Mucosa of rectum (tissue), 2 donors: ENCODE results near the gene ERBB2.

Experiments used
- H3K27ac ChIP-seq, 2 donors: one replicate each; pipeline ENCODE4 v1.7.0; 2013; ENCODE audit warnings: inconsistent platforms in 2 of 2, low read depth in 2 of 2, low read length in 2 of 2
- H3K27me3 ChIP-seq, 2 donors: one replicate each; pipeline ENCODE4 v1.7.0; 2013; ENCODE audit warnings: low read length in 2 of 2; ENCODE audit not compliant: control insufficient read depth in 2 of 2, insufficient read depth in 2 of 2
- H3K36me3 ChIP-seq, 2 donors: one replicate each; pipeline ENCODE4 v1.7.0; 2013; ENCODE audit warnings: low read length in 2 of 2; ENCODE audit not compliant: control insufficient read depth in 2 of 2, insufficient read depth in 2 of 2
- H3K4me1 ChIP-seq, 2 donors: one replicate each; pipeline ENCODE4 v1.7.0; 2013; ENCODE audit warnings: low read length in 2 of 2, mild to moderate bottlenecking in 1 of 2; ENCODE audit not compliant: control insufficient read depth in 2 of 2, insufficient read depth in 2 of 2
- H3K4me3 ChIP-seq, 2 donors: one replicate each; pipeline ENCODE4 v1.7.0; 2013; ENCODE audit warnings: low read length in 2 of 2
- H3K9ac ChIP-seq, 2 donors: one replicate each; pipeline ENCODE4 v1.7.0; 2013; ENCODE audit warnings: low read length in 2 of 2, low read depth in 1 of 2, mild to moderate bottlenecking in 1 of 2
- H3K9me3 ChIP-seq, 2 donors: one replicate each; pipeline ENCODE4 v1.7.0; 2013; ENCODE audit warnings: low read length in 2 of 2; ENCODE audit not compliant: control insufficient read depth in 2 of 2
- donor health status: healthy.
- donor health status: Normal muscosa, but diverticular disease.

Gene ERBB2

GRCh38 chr17:39754161-39754957, 54.5 kb downstream of the ERBB2 start:
- Histone ChIP-seq H3K4me3 (peak overlapping the region; percentile 69 to 81), H3K36me3 (no peaks in the 10 kb centered on the region), H3K27ac (peak overlapping the region; percentile 90 to 96), H3K9me3 (no peaks in the 10 kb centered on the region), H3K9ac (peak overlapping the region; percentile 86 to 88), H3K4me1 (peaks cover 11 to 22% of the 10 kb centered on the region in 2 donors), H3K27me3 (no peaks in the 10 kb centered on the region)

GRCh38 chr17:39754958-39755553, 55.2 kb downstream of the ERBB2 start:
- Histone ChIP-seq H3K9ac (peak overlapping the region; percentile 86 to 88), H3K27ac (peak overlapping the region; percentile 90 to 96), H3K9me3 (no peaks in the 10 kb centered on the region), H3K4me1 (peaks cover 11 to 21% of the 10 kb centered on the region in 2 donors), H3K4me3 (peak overlapping the region; percentile 69 to 81), H3K27me3 (no peaks in the 10 kb centered on the region), H3K36me3 (no peaks in the 10 kb centered on the region)

DNA sequence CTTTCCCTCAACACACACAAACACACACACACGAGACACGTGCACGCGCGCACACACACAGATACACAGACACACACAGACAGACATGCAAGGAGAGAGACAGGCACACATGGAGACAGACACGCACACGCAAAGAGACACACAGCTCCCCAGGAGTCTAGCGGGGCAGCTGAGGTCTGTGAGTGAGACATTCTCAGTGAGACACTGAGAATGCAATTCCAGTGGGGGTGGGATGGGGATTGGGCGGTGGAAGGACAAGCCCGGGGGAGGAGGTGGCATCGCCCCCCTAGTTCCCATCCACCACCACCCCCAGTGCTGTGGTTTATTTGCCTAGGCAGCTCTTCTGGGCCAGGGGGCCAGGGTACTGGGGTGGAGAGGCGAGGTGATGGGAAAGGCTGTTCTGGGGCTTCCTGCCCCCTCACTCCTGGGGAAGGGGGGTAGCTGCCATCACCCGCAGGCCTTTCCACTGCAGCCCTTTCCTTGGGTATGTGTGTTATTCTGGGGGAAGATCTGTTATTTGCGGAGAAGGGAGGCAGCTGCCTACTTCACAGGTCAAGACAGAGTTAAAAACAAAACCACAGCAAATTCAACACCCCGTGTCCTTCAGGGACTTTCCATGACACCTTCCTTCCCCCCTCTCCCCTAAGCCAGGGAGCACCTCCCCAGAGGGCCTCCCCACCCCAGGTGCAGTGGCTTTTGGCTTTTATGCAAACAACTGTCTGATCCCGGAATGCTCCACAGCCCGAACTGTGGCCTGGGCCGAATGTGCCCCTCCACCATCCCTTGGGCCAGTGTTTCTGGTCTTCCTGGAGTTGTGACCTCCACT, 55.9 kb downstream of the ERBB2 start:
- Histone ChIP-seq H3K4me3 (no peak overlapping the region), H3K9ac (peak overlapping the region; percentile 36 to 86), H3K4me1 (peaks cover 11 to 18% of the 10 kb centered on the region in 2 donors), H3K36me3 (no peaks in the 10 kb centered on the region), H3K27me3 (no peaks in the 10 kb centered on the region), H3K27ac (peak overlapping the region; percentile 90 to 96), H3K9me3 (no peaks in the 10 kb centered on the region)

DNA sequence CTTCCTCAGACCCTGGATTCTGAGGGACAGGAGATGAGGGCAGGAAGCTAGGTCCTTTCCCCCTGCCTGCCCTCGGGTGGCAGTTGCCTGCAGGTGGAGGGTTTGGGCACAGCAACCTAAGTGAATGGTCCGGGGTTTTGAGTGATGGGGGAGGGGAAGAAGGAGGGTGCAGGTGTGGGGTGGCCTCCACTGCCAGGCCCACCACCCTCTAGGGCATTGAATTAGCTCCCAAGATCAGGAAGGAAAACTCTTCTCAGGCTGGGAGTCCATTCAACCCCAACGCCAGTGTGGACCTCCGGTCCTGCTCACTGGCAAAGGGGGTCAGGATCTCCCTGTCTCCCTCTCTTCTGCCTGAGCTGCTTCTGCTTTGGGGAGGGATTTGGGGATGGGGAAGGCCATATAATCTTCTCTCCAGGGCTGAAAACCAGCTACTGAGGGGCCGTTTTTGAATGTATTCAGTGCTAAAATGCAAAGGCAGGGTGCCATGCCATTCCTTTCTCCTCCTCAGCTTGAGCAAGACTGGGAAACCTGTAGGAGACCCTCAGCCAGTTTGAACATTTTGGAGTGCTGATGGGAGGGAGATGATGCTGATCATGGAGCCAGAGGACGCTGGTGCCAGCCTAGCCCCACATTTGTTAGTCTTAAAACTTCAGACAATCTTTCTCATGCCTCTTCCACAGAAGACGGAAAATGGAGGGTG, 56.7 kb downstream of the ERBB2 start:
- Histone ChIP-seq H3K36me3 (no peaks in the 10 kb centered on the region), H3K4me3 (no peak overlapping the region), H3K4me1 (peaks cover 11 to 18% of the 10 kb centered on the region in 2 donors), H3K27me3 (no peaks in the 10 kb centered on the region), H3K27ac (peak overlapping the region in 1 of 2 donors; percentile 96), H3K9me3 (no peaks in the 10 kb centered on the region), H3K9ac (no peak overlapping the region)

DNA sequence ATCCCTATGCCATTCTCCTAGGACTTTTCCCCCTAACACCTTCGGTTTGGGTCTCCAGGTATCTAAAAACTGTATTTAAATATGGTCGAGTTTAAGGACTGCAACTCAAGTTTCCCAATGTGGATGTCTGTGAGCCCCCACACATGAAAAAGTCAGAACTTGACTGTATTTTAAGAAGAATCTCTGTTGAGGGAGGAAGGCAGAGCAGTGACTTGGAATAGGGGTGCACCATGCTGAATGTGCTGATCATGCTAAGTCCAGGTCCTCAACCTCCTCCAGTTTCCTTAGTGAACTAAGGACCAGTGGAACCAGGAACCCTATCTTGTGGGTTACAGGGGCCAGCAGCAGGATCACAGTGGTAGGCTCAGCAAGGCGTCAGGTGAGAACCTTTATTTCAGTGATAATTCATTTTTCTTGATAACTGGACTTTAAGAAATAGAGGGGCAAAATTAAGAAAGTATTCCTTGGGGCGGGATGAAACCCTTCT, 57.4 kb downstream of the ERBB2 start:
- peak overlapping the region in 1 of 2 donors; percentile 96 for H3K27ac ChIP-seq
- H3K9ac ChIP-seq = no peak overlapping the region

DNA sequence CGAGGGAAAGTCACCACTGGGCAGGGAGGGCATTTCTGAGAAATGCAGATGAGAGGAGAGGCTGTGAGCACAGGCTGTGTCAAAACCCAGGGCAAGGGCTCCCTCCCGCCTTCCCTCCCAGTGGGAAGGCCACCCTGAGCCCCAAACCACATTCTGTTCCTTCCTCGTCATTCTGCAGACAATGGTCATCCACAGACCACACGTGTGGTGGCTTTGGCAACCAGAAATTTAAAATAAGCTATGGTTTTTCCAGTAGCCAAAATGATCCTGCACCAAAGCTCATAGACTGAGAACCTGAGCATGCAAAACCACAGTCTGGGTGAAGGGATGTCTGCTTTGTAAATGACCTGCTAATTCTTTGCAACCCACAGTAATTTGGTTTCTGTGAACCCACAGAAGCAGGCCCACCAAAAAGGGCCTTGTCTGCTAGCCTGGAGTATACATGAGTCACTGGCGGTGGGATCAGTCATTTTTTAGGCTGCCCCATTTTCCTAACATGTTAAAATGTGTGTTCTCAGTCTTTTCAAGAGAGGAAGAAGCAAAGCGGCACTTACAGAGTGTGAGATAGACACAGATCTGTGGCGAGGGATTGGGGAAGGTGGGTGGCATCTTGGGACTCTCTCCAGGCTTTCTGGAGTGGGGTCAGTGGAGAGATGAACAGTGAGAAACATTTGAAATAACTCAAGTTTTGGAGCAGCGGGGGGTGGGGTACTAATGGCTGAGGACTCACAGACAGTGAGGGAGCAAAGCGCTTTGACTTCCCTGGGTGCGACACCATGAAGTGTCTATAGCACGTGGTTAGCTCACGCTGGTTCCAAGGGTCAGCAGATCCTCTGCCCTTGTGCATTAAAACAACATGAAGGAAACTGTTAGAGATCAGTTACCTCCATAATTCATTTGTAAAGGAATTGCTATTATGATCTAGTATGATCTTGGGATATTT, 58.3 kb downstream of the ERBB2 start:
- Histone ChIP-seq H3K4me3 (no peak overlapping the region), H3K4me1 (peaks cover 7 to 16% of the 10 kb centered on the region in 2 donors), H3K36me3 (peaks cover 0 to 3% of the 10 kb centered on the region in 2 donors), H3K27me3 (no peaks in the 10 kb centered on the region), H3K9me3 (no peaks in the 10 kb centered on the region), H3K27ac (peak overlapping the region in 1 of 2 donors; percentile 56), H3K9ac (no peak overlapping the region)

More for the DNA sequence above, 57.4 kb downstream of the ERBB2 start:
- Histone ChIP-seq H3K9me3 (no peaks in the 10 kb centered on the region), H3K4me1 (peaks cover 11 to 18% of the 10 kb centered on the region in 2 donors), H3K4me3 (no peak overlapping the region), H3K36me3 (peaks cover 0 to 3% of the 10 kb centered on the region in 2 donors), H3K27me3 (no peaks in the 10 kb centered on the region)

DNA sequence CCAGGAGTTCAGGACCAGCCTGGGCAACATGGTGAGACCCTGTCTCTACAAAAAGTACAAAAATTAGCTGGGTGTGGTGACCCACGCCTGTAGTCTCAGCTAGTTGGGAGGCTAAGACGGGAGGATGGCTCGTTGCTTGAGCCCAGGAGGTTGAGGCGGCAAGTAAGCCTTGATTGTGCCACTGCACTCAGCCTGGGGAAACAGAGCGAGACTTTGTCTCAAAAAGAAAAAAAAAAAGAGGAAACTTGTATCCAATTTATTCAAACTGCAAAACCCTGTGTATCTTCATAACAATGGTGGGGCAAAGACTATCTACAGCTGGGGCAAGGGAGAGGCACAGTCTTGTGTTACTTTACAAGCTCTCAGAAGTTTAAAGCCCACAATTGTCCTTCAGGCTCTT, 59.3 kb downstream of the ERBB2 start:
- peaks cover 0 to 3% of the 10 kb centered on the region in 2 donors for H3K36me3 ChIP-seq
- no peak overlapping the region for H3K9ac ChIP-seq
- H3K27ac ChIP-seq = no peak overlapping the region
- H3K27me3 ChIP-seq = no peaks in the 10 kb centered on the region
- peaks cover 3 to 11% of the 10 kb centered on the region in 2 donors for H3K4me1 ChIP-seq
- H3K9me3 ChIP-seq = no peaks in the 10 kb centered on the region
- no peak overlapping the region for H3K4me3 ChIP-seq

DNA sequence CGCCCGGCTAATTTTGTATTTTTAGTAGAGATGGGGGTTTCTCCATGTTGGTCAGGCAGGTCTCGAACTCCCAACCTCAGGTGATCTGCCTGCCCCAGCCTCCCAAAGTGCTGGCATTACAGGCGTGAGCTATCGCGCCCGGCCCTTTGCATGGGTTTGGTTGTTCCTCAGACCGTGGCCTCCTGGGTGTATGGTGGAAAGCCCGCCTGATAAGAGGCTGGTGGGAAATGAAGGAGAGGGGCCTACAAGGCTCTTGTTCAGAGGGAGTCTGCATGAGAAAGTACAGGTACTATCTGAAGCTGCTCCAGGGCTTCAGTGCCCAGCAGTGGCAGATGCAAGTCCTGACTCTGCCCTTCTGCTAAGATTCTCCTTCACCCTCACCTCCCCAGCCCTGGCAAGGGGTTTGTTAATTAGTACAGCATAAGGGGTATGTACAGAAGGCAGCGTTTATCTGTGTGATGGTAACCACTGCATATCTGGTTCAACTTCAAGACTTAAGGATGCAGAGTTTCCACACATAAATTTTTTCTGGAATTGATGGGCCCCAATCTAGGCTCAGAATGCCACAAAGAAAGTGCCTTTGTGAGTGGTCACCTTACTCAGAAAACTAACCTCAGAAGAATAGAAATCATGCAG, 62.1 kb downstream of the ERBB2 start:
- H3K4me3 ChIP-seq = no peak overlapping the region
- H3K27me3 ChIP-seq = no peaks in the 10 kb centered on the region
- no peaks in the 10 kb centered on the region for H3K9me3 ChIP-seq
- no peak overlapping the region for H3K27ac ChIP-seq
- H3K9ac ChIP-seq = no peak overlapping the region
- H3K36me3 ChIP-seq = peaks cover 0 to 10% of the 10 kb centered on the region in 2 donors
- H3K4me1 ChIP-seq = peaks cover 4% of the 10 kb centered on the region in 2 donors
